OCI-LY3 (cell line): ENCODE measurements around the gene ASCC2.

Experiments
- EZH2phosphoT487 ChIP-seq: fragments of 200-600 bp; shearing (Covaris generic); IDR thresholded peaks from 2 replicates; pipeline ENCODE4 v1.6.1; 2018; ENCODE audit warnings: antibody characterized with exemption, mixed run types, low read depth
- TF ChIP-seq, protein P1 (sequence below): fragments of 200-600, 300-600 bp; sonication (generic); IDR thresholded peaks from 2 replicates; pipeline ENCODE4 v1.5.1; 2014; ENCODE audit warnings: antibody characterized with exemption, low read length, low read depth

DNA sequence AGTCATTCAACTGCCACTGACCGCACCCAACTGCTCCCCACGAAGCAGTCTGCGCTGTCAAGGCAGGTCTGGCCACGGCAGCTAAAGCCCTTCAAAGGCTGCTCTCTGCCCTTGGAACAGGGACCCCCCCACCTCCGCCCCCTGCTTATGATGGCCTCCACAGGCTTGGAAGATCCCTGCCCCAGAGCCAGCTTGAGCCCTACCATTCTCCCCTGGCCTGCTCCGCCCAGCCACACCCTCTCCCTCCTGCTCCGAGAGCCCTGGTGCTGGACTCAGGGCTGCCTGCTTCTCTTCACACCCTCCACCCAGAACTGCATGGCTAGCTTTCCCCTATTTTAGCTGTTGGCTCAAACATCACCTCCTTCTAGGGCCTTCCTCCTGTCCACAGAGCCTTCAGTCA lies 90.2 kb downstream of the ASCC2 start:
- TF ChIP-seq, protein P1, sequence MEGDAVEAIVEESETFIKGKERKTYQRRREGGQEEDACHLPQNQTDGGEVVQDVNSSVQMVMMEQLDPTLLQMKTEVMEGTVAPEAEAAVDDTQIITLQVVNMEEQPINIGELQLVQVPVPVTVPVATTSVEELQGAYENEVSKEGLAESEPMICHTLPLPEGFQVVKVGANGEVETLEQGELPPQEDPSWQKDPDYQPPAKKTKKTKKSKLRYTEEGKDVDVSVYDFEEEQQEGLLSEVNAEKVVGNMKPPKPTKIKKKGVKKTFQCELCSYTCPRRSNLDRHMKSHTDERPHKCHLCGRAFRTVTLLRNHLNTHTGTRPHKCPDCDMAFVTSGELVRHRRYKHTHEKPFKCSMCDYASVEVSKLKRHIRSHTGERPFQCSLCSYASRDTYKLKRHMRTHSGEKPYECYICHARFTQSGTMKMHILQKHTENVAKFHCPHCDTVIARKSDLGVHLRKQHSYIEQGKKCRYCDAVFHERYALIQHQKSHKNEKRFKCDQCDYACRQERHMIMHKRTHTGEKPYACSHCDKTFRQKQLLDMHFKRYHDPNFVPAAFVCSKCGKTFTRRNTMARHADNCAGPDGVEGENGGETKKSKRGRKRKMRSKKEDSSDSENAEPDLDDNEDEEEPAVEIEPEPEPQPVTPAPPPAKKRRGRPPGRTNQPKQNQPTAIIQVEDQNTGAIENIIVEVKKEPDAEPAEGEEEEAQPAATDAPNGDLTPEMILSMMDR = no peak
- TF ChIP-seq EZH2phosphoT487 = no peak
